ENCODE measurements around the gene ACTA2.

DNA sequence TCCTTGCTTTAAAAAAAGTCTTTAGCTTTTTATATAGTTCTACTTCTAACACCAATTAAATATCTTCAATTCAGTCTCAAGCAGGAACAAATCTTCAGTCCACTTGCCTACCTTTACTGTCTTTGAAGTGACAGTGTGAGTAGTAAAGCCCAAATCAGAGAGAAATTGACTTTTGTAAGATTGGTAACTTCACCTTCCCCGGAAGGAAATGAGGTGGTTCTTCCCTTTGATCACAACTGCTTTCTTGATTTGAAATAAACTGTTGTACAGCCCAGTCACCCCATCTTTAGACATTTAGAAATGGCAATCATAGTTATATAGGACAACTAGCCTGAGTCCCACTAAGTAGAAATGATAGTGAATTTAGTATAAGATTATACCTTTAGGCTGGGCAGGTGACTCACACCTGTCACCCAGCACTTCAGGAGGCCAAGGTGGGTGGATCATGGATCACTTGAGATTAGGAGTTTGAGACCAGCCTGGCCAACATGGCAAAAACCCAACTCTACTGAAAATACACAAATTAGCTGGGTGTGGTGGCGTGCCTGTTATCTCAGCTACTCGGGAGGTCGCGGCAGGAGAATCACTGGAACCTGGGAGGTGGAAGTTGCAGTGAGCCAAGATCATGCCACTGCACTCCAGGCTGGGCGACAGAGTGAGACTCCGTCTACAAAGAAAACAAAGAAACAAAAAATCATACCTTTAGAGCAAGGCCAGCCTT, 42.7 kb upstream of the ACTA2 start:
- no peak for TF ChIP-seq ESRRG (CRISPR knock-in tag; IDR thresholded peaks at IDR 0.05)
- TF ChIP-seq, protein P1, sequence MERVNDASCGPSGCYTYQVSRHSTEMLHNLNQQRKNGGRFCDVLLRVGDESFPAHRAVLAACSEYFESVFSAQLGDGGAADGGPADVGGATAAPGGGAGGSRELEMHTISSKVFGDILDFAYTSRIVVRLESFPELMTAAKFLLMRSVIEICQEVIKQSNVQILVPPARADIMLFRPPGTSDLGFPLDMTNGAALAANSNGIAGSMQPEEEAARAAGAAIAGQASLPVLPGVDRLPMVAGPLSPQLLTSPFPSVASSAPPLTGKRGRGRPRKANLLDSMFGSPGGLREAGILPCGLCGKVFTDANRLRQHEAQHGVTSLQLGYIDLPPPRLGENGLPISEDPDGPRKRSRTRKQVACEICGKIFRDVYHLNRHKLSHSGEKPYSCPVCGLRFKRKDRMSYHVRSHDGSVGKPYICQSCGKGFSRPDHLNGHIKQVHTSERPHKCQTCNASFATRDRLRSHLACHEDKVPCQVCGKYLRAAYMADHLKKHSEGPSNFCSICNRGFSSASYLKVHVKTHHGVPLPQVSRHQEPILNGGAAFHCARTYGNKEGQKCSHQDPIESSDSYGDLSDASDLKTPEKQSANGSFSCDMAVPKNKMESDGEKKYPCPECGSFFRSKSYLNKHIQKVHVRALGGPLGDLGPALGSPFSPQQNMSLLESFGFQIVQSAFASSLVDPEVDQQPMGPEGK (CRISPR knock-in tag; IDR thresholded peaks at IDR 0.05; ENCODE audit: borderline replicate concordance), result no peak
- no peak for TF ChIP-seq ZFP3 (CRISPR knock-in tag; IDR thresholded peaks at IDR 0.05)
- TF ChIP-seq ZFP30 (CRISPR knock-in tag; IDR thresholded peaks at IDR 0.05), result no peak
- TF ChIP-seq, protein P2, sequence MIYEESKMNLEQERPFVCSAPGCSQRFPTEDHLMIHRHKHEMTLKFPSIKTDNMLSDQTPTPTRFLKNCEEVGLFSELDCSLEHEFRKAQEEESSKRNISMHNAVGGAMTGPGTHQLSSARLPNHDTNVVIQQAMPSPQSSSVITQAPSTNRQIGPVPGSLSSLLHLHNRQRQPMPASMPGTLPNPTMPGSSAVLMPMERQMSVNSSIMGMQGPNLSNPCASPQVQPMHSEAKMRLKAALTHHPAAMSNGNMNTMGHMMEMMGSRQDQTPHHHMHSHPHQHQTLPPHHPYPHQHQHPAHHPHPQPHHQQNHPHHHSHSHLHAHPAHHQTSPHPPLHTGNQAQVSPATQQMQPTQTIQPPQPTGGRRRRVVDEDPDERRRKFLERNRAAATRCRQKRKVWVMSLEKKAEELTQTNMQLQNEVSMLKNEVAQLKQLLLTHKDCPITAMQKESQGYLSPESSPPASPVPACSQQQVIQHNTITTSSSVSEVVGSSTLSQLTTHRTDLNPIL (CRISPR knock-in tag; IDR thresholded peaks at IDR 0.05; ENCODE audit: low read depth), result no peak
- TF ChIP-seq ZNF565 (CRISPR knock-in tag; conservative IDR thresholded peaks at IDR 0.05; ENCODE audit: low read depth), result no peak
- no peak for TF ChIP-seq TOX (CRISPR knock-in tag; IDR thresholded peaks at IDR 0.05; ENCODE audit: borderline replicate concordance)
- no peak for TF ChIP-seq RARB (CRISPR knock-in tag; IDR thresholded peaks at IDR 0.05)
- no peak for TF ChIP-seq ZC3H10 (CRISPR knock-in tag; IDR thresholded peaks at IDR 0.05)
- TF ChIP-seq ARNTL (CRISPR knock-in tag; IDR thresholded peaks at IDR 0.05; ENCODE audit: borderline replicate concordance, low read depth), result no peak
- no peak for TF ChIP-seq CSDC2 (CRISPR knock-in tag; IDR thresholded peaks at IDR 0.05)
- no peak for TF ChIP-seq ISL1 (CRISPR knock-in tag; IDR thresholded peaks at IDR 0.05)

All from SK-N-SH treated with all-trans-retinoic acid at 6 μM for 48 hours (cell line).